Neural crest cell (in vitro differentiated cells): Measurements from ENCODE around the gene RTP5. TPM values are rescaled to one million over a fixed set of nuclear protein-coding genes. Genes with fewer than 3 reads are reported as not detected.
"Not testable (repeated sequence)": the region's sequence is repeated elsewhere in the genome, so short reads cannot be mapped to it uniquely, and the experiment has no call there.

Source experiments
- DNase-seq: peaks from one replicate; pipeline ENCODE4 v3.0.0; 2021; ENCODE audit warnings: low read depth, mixed read lengths, low spot score
- H3K27ac Mint-ChIP-seq: one replicate; pipeline ENCODE4 v1.8.0; 2021; ENCODE audit warnings: mild to moderate bottlenecking, mixed read lengths; ENCODE audit not compliant: unreplicated experiment
- H3K27me3 Mint-ChIP-seq: 2 replicates; pipeline ENCODE4 v1.8.0; 2021; ENCODE audit warnings: low read depth, mild to moderate bottlenecking, mixed read lengths
- H3K36me3 Mint-ChIP-seq: 2 replicates; pipeline ENCODE4 v1.8.0; 2021; ENCODE audit warnings: low read depth, mild to moderate bottlenecking, mixed read lengths
- H3K4me1 Mint-ChIP-seq: 2 replicates; pipeline ENCODE4 v1.8.0; 2021; ENCODE audit warnings: mixed read lengths
- H3K4me3 Mint-ChIP-seq: one replicate; pipeline ENCODE4 v1.8.0; 2021; ENCODE audit warnings: mild to moderate bottlenecking, mixed read lengths
- H3K9me3 Mint-ChIP-seq: 2 replicates; pipeline ENCODE4 v1.8.0; 2021; ENCODE audit warnings: mixed read lengths
- CTCF ChIP-seq: fragments of 200-600 bp; sonication (generic); conservative IDR thresholded peaks from 2 replicates; pipeline ENCODE4 v1.5.0; 2021; ENCODE audit warnings: antibody characterized with exemption, mild to moderate bottlenecking
- total RNA-seq: library from RNA; stranded (reverse); gene quantifications from 2 replicates; pipeline ENCODE4 v1.2.1, GENCODE V29; 2021

RTP5 gene
- total RNA-seq, 1 donor from 2014 or later, result not detected

GRCh38 chr2:241872313-241872642, 2.7 kb downstream of the RTP5 start:
- H3K27me3 Mint-ChIP-seq, result peaks cover 4% of the 10 kb centered on the region
- no peak for TF ChIP-seq CTCF

DNA sequence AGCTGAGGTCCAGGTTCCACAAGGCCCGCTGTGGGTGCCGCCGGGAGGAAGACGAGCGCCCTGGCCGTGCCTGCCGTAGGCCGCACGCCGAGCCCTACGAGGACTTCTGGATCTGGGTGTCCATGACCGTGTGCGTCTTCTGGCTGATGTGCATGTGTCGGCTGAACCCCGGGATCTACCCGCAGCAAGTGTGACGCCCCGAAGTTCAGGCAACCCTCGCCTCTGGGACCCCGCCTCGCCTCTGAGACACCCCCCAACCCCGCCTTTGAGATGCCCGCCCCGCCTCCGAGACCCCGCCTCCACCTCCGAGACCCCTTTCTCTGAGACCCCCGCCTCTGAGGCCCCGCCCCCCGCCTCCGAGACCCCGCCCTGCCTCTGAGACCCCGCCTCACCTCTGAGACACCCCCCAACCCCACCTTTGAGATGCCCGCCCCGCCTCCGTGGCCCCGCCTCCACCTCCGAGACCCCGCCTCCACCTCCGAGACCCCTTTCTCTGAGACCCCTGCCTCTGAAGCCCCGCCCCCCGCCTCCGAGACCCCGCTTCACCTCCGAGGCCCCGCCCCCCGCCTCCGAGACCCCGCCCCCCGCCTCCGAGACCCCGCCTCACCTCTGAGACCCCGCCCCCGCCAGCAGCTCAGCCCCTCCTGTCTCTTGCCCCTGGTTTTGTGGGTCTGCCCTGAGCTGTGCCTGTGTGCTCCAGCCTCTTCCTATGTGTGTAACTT, 3.7 kb downstream of the RTP5 start:
- peaks cover 7% of the 10 kb centered on the region for H3K4me1 Mint-ChIP-seq
- peaks cover 3% of the 10 kb centered on the region for H3K27me3 Mint-ChIP-seq
- H3K36me3 Mint-ChIP-seq, result peaks cover 5% of the 10 kb centered on the region
- H3K27ac Mint-ChIP-seq, result no peak overlapping the region
- no peaks in the 10 kb centered on the region for H3K9me3 Mint-ChIP-seq
- no peak overlapping the region for H3K4me3 Mint-ChIP-seq
- TF ChIP-seq CTCF, result no peak
- no peak for DNase-seq

More at GRCh38 chr2:241872313-241872642, 2.7 kb downstream of the RTP5 start:
- Mint-ChIP-seq H3K9me3 (no peaks in the 10 kb centered on the region), H3K4me1 (peaks cover 8% of the 10 kb centered on the region), H3K4me3 (no peak overlapping the region), H3K27ac (no peak overlapping the region), H3K36me3 (peaks cover 5% of the 10 kb centered on the region)
- no peak for DNase-seq

- H3K4me3 Mint-ChIP-seq, result no peak overlapping the region
- no peak for DNase-seq
- peaks cover 5% of the 10 kb centered on the region for H3K36me3 Mint-ChIP-seq
- no peak for TF ChIP-seq CTCF
- no peak overlapping the region for H3K27ac Mint-ChIP-seq
- H3K4me1 Mint-ChIP-seq, result peaks cover 4% of the 10 kb centered on the region
- no peaks in the 10 kb centered on the region for H3K27me3 Mint-ChIP-seq
- no peaks in the 10 kb centered on the region for H3K9me3 Mint-ChIP-seq
Observed at GRCh38 chr2:241873803-241874110, 4.2 kb downstream of the RTP5 start.

DNA sequence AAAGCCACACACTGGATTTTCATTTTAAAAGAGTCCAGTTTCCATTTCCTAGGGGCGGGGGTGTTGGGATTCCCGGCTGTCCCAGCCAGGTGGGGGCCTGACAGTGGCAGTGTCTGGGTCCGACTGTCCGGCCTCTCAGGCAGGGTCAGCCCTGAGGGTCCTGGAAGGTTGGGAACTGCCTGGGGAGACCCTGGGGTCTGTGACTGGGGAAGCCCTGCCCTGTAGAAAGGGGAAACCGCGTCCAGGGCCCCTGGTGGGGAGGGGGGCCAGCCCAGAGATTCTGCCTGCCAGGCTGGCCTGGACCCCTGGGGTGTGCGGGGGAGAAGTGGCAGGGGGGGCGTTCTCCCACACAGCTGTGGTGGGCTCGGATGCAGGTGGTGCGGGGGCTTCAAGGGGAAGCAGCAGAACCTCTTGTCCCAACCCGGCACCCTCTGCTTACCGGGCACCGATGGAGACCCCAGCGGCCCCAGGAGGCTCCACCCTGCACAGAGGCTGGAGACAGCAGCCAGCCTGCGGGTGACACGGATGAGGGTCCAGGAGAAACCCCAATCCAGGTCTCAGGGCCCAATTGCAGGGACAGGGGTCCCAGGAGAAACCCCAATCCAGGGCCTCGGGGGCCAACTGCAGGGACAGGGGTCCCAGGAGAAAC, 4.9 kb downstream of the RTP5 start:
- no peaks in the 10 kb centered on the region for H3K4me1 Mint-ChIP-seq
- no peaks in the 10 kb centered on the region for H3K9me3 Mint-ChIP-seq
- TF ChIP-seq CTCF, result no peak
- H3K27ac Mint-ChIP-seq, result no peak overlapping the region
- peaks cover 5% of the 10 kb centered on the region for H3K36me3 Mint-ChIP-seq
- H3K4me3 Mint-ChIP-seq, result no peak overlapping the region
- no peak for DNase-seq
- no peaks in the 10 kb centered on the region for H3K27me3 Mint-ChIP-seq

DNA sequence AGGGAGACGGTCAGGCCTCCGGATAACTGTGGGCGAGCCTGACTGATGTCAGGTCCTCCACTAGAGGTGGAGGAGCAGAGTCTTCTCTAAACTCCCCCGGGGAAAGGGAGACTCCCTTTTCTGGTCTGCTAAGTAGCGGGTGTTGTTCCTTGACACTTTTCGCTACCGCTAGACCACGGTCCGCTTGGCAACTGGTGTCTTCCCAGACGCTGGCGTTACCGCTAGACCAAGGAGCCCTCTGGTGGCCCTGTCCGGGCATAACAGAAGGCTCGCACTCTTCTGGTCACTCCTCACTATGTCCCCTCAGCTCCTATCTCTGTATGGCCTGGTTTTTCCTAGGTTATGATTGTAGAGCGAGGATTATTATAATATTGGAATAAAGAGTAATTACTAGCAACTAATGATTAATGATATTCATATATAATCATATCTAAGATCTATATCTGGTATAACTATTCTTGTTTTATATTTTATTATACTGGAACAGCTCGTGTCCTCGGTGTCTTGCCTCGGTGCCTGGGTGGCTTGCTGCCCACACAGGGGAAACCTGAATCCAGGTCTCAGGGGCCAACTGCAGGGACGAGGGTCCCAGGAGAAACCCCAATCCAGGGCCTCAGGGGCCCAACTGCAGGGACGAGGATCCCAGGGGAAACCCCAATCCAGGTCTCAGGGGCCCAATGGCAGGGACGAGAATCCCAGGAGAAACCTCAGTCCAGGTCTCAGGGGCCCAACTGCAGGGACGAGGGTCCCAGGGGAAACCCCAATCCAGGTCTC, 6.4 kb downstream of the RTP5 start:
- H3K9me3 Mint-ChIP-seq, H3K4me3 Mint-ChIP-seq, DNase-seq: not testable (repeated sequence)

More for the DNA sequence above, 6.4 kb downstream of the RTP5 start:
- H3K27me3 Mint-ChIP-seq, H3K4me1 Mint-ChIP-seq, H3K36me3 Mint-ChIP-seq, H3K27ac Mint-ChIP-seq: not testable (repeated sequence)
- peak; percentile 50 for TF ChIP-seq CTCF
